HL-60 (cell line): Measurements from ENCODE around the gene YBX3.

Experiments used
- DNase-seq, 2 experiments: peaks; one replicate each; pipeline ENCODE4 v3.0.0-alpha.2; 2010 to 2020; ENCODE audit warnings: low read depth in 1 of 2, low spot score in 1 of 2
- H3K27ac ChIP-seq: fragments of 250-450 bp; sonication (Bioruptor Pico); replicated peaks from 2 replicates; pipeline ENCODE4 v1.5.1; 2020; ENCODE audit warnings: mild to moderate bottlenecking, moderate library complexity
- H3K27me3 ChIP-seq: fragments of 250-450 bp; sonication (Bioruptor Pico); 2 replicates; pipeline ENCODE4 v1.5.1; 2021; ENCODE audit warnings: mild to moderate bottlenecking, moderate library complexity; ENCODE audit not compliant: insufficient read depth, poor library complexity, severe bottlenecking
- H3K4me3 ChIP-seq: replicated peaks from 2 replicates; pipeline ENCODE4 v1.5.1; 2011; ENCODE audit warnings: mild to moderate bottlenecking, control low read depth, low read length; ENCODE audit not compliant: insufficient read depth
- GABPA ChIP-seq: IDR thresholded peaks from 2 replicates; pipeline ENCODE4 v1.6.1; 2012; ENCODE audit warnings: low read depth
- POLR2AphosphoS5 ChIP-seq: IDR thresholded peaks from 2 replicates; pipeline ENCODE4 v1.6.1; 2012; ENCODE audit warnings: low read depth
- SPI1 ChIP-seq: IDR thresholded peaks from 2 replicates; pipeline ENCODE4 v1.6.1; 2012; ENCODE audit warnings: low read depth, mild to moderate bottlenecking, borderline replicate concordance
- long read RNA-seq: library from polyadenylated mRNA; unstranded; transcript quantifications from one replicate; pipeline ENCODE4 v2.0.0, GENCODE V29; 2020
- TF ChIP-seq, protein P1 (sequence below): IDR thresholded peaks from 2 replicates; pipeline ENCODE4 v1.6.1; 2012; ENCODE audit warnings: low read depth; ENCODE audit not compliant: insufficient replicate concordance
- TF ChIP-seq, protein P2 (sequence below): IDR thresholded peaks from one replicate; pipeline ENCODE4 v1.5.1; 2011; ENCODE audit warnings: low read length, control low read depth, inconsistent platforms; ENCODE audit not compliant: insufficient read depth

Gene YBX3
- long read RNA-seq, transcript YBX3-201 (10 exons, 1,796 nt) = major isoform, 8 of 33 reads
- long read RNA-seq, partial matches to known transcripts = 12 of 33 reads
- long read RNA-seq, other reads (novel, unspliced or antisense) = 12 of 33 reads

DNA sequence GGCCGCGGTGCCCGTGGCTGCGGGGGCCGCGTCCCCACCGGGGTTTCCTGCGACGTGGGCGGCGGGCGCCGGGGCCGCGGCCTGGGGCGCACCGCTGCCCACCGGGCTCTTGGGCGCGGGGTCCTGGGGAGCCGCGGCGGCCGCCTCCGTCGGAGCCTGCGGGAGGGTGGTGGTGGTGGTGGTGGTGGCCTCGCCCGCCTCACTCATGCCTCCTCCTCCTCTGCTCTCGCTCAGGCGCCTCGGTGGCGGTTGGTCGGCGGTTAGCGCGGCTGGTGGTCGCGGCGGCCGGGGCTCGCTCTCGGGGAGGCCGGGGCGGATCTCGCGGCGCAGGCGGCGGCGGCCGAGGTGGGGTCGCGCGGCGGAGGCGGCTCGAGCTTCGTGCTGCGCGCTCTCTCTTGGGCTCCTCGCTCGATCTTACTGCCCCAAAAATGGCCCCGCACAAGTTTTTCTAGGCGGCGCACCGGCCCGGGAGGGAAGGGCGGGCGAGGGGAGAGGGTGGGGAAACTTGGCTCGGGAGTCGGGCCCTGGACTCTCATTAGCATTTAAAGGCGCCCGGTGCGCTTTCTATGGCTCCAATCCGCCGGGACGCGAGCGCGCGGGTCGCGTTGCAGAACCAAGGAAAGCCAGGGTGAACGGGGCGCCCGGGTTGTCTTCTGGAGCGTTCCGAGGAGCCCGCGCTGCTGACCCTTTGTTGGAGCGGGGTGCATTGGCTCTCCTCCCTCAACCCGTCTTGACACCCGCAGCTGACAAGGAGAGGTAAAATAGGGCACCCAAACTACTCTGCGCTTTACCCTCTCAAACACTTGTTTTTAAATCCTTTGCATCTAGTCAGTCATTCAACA, at the start of gene YBX3:
Gene YBX3 (minus strand): TSS at position 419 of the 842 bp plus-strand sequence. CDS start 212 bp downstream, at position 207.
- Histone ChIP-seq H3K27ac (peak within 1 kb of the TSS; percentile 94), H3K4me3 (peak within 1 kb of the TSS; percentile 54), H3K27me3 (no peaks in the 10 kb centered on the region)
- peak in 1 of 2 experiments; percentile 81 for DNase-seq
- peak; percentile 14; the same call in 1 of the 2 replicates for TF ChIP-seq POLR2AphosphoS5
- TF ChIP-seq, protein P1, sequence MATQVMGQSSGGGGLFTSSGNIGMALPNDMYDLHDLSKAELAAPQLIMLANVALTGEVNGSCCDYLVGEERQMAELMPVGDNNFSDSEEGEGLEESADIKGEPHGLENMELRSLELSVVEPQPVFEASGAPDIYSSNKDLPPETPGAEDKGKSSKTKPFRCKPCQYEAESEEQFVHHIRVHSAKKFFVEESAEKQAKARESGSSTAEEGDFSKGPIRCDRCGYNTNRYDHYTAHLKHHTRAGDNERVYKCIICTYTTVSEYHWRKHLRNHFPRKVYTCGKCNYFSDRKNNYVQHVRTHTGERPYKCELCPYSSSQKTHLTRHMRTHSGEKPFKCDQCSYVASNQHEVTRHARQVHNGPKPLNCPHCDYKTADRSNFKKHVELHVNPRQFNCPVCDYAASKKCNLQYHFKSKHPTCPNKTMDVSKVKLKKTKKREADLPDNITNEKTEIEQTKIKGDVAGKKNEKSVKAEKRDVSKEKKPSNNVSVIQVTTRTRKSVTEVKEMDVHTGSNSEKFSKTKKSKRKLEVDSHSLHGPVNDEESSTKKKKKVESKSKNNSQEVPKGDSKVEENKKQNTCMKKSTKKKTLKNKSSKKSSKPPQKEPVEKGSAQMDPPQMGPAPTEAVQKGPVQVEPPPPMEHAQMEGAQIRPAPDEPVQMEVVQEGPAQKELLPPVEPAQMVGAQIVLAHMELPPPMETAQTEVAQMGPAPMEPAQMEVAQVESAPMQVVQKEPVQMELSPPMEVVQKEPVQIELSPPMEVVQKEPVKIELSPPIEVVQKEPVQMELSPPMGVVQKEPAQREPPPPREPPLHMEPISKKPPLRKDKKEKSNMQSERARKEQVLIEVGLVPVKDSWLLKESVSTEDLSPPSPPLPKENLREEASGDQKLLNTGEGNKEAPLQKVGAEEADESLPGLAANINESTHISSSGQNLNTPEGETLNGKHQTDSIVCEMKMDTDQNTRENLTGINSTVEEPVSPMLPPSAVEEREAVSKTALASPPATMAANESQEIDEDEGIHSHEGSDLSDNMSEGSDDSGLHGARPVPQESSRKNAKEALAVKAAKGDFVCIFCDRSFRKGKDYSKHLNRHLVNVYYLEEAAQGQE = peak; percentile 60
- no peak for TF ChIP-seq GABPA
- TF ChIP-seq SPI1 = no peak

DNA sequence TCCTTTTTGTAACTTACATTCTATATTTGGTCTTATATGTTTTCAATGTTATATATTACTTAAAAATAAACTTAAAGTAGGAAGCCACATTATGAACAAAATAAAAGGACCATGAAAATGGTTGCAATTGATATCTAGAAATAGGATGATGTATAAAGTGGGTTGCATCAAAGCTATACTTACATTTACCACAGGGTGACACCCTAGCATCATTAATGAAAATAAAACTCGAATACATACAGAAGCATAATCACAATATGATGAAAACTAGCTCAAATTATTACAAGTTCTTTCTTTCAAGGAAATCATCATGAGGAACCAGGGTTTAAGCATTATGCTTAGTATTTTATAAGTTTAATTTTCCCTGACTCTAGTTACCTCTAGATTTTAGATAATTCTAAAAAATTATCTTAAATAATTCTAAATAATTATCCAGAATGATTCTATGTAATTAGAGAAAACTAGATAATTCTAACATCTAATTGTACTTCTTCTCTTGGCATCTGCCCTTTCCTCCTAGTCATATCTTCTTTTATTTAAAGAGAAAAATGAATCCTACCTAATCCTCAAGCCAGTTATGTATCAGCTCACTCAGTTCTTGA, 48.1 kb upstream of the YBX3 start:
- Histone ChIP-seq H3K27me3 (peaks cover 20% of the 10 kb centered on the region), H3K27ac (no peak overlapping the region), H3K4me3 (no peak overlapping the region)
- TF ChIP-seq, protein P2, sequence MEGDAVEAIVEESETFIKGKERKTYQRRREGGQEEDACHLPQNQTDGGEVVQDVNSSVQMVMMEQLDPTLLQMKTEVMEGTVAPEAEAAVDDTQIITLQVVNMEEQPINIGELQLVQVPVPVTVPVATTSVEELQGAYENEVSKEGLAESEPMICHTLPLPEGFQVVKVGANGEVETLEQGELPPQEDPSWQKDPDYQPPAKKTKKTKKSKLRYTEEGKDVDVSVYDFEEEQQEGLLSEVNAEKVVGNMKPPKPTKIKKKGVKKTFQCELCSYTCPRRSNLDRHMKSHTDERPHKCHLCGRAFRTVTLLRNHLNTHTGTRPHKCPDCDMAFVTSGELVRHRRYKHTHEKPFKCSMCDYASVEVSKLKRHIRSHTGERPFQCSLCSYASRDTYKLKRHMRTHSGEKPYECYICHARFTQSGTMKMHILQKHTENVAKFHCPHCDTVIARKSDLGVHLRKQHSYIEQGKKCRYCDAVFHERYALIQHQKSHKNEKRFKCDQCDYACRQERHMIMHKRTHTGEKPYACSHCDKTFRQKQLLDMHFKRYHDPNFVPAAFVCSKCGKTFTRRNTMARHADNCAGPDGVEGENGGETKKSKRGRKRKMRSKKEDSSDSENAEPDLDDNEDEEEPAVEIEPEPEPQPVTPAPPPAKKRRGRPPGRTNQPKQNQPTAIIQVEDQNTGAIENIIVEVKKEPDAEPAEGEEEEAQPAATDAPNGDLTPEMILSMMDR = peak; percentile 1
- TF ChIP-seq POLR2AphosphoS5 = no peak
- no peak for DNase-seq

DNA sequence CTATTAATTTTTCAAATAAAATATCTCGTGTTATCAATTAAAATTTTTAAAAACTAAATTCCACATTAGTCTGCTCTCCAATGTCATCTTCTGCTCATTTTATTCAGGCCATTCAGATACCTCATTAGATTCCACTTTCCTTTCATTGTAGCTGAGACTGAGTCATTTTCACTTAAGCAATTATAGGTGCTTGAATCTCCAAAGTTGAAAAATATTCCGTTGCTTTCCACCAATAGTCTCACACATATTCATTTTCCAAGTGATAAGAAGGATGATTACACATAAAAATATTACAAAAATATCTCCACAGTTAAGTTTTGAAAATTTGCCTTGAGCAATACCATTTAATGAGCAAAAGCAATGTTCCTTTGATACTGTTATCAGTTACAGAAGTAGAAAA, 36.5 kb upstream of the YBX3 start:
- H3K27me3 ChIP-seq = peaks cover 2% of the 10 kb centered on the region
- H3K27ac ChIP-seq = no peak overlapping the region
- no peak overlapping the region for H3K4me3 ChIP-seq
- TF ChIP-seq POLR2AphosphoS5 (no peak), GABPA (no peak), SPI1 (no peak)
- TF ChIP-seq, protein P2 = no peak
- DNase-seq = no peak

DNA sequence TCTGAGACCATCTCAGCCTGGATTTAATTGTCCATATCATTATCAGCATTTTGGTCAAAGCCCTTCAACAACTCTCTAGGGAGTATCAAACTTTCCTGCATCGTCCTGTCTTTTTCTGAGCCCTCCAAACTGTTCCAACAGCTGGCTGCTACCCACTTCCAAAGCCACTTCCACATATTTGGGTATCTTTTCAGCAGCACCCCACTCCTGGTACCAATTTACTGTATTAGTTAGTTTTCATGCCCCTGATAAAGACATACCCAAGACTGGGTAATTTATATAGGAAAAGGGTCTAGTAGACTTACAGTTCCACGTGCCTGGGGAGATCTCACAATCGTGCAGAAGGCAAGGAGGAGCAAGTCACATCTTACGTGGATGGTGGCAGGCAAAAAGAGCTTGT, 33.1 kb upstream of the YBX3 start:
- Histone ChIP-seq H3K4me3 (no peak overlapping the region), H3K27me3 (peaks cover 2% of the 10 kb centered on the region), H3K27ac (no peak overlapping the region)
- TF ChIP-seq SPI1 (no peak), GABPA (no peak), POLR2AphosphoS5 (no peak)
- TF ChIP-seq, protein P2 = no peak
- TF ChIP-seq, protein P1 = no peak
- no peak for DNase-seq
